ENCODE measurements around the gene ELP4.

The ELP4 gene

DNA sequence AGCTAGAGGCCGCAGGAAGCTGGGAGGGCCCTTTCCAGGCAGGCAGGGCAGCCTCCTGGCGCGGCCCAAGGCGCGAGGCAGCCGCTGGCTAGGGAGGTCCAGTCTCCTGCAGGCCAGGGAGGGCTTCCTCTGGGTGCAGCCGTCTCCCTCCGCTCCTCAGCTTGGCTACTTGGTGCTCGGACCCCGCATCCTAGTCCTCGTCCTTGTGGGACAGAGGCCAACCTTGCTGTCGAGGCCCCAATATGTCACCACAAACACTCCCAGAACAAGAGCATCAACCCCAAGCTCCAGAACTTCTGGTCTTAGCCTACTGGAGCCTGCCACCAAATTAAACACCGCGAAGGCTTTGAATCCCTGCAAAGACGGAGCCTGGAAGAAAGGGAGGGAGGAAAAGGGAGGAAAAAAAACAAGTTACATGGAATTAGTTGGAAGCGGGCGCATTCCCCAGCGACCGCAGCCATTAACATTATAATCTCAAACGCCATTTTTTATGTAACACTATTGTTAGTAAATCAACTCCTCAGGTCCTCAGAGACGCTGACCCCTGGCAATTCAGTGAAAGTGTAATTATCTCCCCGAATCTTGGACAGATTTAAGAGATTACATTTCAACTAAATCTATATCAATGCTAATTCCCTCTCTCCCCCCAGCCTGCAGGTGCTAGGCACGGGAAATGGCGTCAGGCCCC is 314.2 kb downstream of the ELP4 start:
- DNase-seq (ENCODE audit: insufficient read length, low spot score) (no peak), FAIRE-seq (no peak)
- TF ChIP-seq, protein P1, sequence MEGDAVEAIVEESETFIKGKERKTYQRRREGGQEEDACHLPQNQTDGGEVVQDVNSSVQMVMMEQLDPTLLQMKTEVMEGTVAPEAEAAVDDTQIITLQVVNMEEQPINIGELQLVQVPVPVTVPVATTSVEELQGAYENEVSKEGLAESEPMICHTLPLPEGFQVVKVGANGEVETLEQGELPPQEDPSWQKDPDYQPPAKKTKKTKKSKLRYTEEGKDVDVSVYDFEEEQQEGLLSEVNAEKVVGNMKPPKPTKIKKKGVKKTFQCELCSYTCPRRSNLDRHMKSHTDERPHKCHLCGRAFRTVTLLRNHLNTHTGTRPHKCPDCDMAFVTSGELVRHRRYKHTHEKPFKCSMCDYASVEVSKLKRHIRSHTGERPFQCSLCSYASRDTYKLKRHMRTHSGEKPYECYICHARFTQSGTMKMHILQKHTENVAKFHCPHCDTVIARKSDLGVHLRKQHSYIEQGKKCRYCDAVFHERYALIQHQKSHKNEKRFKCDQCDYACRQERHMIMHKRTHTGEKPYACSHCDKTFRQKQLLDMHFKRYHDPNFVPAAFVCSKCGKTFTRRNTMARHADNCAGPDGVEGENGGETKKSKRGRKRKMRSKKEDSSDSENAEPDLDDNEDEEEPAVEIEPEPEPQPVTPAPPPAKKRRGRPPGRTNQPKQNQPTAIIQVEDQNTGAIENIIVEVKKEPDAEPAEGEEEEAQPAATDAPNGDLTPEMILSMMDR (IDR thresholded peaks at IDR 0.05; ENCODE audit: insufficient read depth, missing control alignments), result no peak

DNA sequence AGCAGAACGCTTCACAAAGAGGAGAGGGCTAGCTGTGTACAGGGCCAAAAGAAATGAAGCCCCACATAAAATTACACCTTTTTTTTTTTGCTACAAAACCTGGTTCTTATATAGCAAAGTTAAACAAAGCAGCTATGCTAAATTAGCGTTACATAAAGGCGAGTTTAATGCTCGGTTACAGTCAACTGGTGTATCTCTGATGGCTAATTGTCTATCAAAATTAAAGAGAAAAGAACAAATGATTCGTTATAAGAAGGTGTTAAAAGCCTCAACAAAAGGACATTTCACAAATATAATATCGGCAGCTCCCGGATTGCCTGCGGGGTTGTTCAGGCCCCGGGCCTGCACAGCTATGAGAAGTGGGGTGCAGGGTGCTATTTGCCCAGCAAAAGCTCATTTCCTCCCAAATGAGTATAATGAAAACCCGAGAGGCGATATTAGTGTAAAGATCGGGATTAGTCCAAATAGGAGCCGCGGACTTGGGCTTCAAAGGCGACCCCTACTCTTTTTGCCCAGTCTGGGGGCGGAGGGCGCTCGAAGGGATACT is 314.8 kb downstream of the ELP4 start:
- DNase-seq (ENCODE audit: insufficient read length, low spot score) (no peak), FAIRE-seq (no peak)
- TF ChIP-seq, protein P1 (IDR thresholded peaks at IDR 0.05; ENCODE audit: insufficient read depth, missing control alignments), result no peak

DNA sequence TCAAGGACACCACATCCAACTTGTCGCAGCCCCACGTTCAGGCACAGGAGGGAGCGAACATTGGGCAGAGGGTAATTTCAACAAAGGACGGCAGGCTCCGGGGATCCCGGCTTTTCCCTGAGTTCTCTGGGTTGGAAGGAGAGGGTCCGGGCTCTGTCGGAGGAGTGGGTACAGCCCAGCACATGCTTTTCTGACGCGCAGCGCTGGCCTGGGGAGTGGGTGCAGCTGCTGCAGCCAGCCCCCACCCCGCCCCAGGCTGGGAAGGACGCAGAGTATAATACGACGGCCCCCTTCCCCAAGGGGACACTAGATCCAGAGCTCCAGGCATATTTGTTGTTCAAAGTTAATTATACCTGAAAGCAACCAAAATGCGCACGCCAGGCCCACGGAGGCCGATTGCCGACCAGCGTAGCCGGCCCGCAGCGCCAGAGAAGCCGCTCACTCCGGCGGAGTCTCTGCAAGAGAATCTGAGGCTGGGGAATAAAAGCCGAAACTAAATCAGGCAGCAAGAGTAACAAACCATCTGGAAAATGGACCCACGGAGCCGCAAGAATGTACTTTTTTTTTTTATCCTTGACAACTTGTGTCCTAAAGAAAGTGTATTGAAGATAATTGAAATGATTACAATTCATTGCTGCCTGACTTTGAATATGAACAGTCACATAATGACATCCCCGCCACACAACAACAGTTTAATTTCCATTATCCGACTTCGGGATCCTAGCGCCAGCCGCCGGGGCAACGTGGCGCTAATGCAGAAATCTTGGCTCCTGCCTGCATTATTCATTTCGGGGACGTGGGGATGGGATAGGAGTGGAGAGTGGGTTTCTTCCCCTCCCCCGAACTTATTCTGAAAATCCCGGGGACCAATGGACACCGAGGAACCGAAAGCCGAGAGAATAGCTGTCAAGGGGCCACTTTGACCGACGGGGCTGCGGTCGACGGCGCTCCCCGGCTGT is 315.6 kb downstream of the ELP4 start:
- TF ChIP-seq, protein P1 (IDR thresholded peaks at IDR 0.05; ENCODE audit: insufficient read depth, missing control alignments), result no peak
- FAIRE-seq (no peak), DNase-seq (ENCODE audit: insufficient read length, low spot score) (peak; percentile 18)

DNA sequence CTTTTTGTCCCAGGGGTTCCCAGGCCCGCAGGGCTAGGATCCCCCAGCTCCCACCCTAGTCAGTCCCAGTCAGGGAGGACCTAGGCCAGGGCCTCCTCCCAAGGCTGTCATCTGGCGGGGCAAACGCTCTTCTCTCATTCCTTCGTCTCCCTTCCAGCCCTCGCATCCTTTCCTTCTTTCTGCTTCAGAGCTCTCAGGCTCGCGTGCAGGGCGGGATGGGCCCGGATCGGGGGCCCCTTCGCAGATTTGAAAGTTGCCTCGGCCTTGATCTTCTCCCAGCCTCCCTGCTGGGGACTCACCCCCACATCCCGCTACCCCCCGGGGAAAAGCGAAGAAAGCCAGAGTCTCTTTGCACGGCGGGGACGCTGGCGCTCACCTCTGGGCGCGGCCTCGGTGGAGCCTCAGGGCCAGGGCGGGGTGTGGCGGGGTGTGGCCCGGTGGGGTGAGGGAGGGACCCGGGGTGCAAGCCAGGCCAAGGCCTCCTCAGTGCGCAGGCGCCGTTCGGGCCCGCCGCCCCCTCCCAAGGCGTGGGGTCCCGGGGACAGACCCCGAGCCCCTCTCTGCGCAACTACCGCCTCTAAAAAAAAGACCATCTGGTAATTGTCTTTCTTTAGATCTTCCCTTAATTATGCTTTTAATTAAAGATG is 316.4 kb downstream of the ELP4 start:
- TF ChIP-seq, protein P1 (IDR thresholded peaks at IDR 0.05; ENCODE audit: insufficient read depth, missing control alignments), result no peak
- FAIRE-seq (no peak), DNase-seq (ENCODE audit: insufficient read length, low spot score) (peak; percentile 13)

DNA sequence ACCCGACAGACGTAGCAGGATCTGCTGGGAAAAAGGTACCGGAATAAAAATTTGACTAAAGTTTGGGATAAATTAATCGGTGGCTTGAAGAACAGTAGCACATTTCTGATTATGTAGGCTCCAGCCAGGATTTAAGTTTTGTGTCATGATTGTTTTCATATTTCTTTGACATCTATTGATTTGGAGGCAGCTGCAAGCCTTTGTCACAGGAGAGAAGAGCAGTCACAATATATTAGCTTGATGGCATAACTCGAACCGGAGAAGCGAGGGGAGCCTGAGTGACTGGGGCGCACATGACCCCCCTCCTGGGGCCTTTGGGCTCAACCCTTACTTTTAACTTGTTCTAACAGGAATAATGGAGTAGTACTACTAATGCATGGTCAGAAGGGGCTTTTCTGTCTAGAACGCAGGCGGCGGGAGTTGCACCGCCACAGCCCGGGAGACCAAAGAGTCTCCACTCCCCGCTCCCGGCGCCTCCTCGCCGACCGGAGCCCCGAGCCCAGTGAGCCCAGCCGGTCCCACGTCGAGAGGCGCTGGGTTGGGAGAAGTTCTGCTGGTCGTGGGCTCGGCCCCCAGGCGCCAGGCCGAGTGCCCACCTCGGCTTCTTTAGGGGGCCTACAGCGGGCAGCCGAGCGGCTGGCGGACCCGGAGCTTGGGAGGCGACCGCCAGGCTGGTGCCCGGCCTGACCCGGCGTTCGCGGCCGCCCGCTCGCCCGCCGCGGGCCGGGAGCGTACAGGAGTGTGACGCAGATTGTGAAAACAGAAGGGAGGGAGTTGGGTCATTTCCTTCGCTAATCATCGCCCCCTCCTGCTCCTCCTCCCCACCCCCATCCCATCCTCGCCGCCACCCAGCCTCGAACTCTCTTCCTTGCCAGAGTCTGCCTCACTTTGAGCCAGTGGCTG is 317.2 kb downstream of the ELP4 start:
- DNase-seq (ENCODE audit: insufficient read length, low spot score), result no peak
- no peak for FAIRE-seq
- TF ChIP-seq, protein P1 (IDR thresholded peaks at IDR 0.05; ENCODE audit: insufficient read depth, missing control alignments), result no peak
